Stimulated activated CD4-positive, alpha-beta T cell treated with anti-CD3 and anti-CD28 coated beads, Interleukin-1b, Interleukin-23, amount 100 ng/mL, for 1 hour (primary cell): ENCODE data around the gene ZGLP1.

Experiments
- DNase-seq, 2 donors: peaks; one replicate each; pipeline ENCODE4 v3.0.0-alpha.2; 2020; ENCODE audit warnings: low read depth in 2 of 2

The ZGLP1 gene

GRCh38 chr19:10277795-10278589, 31.6 kb downstream of the ZGLP1 start:
- DNase-seq = no peak

- no peak for DNase-seq
Observed at GRCh38 chr19:10274589-10274988, 35.0 kb downstream of the ZGLP1 start.

GRCh38 chr19:10271543-10272086, 38.0 kb downstream of the ZGLP1 start:
- DNase-seq = no peak

GRCh38 chr19:10270616-10271394, 38.8 kb downstream of the ZGLP1 start, which contains the start of gene ICAM1:
Gene ICAM1, plus strand, starts transcription at chr19:10271120. Its CDS starts 40 bp downstream, at chr19:10271160.
- no peak for DNase-seq

GRCh38 chr19:10270180-10270615, 39.4 kb downstream of the ZGLP1 start:
- no peak for DNase-seq

- peak; percentile 73 to 88 for DNase-seq
Observed at GRCh38 chr19:10269333-10270179, 40.1 kb downstream of the ZGLP1 start.

GRCh38 chr19:10268071-10268470, 41.5 kb downstream of the ZGLP1 start:
- DNase-seq = no peak

- DNase-seq = no peak
Observed at GRCh38 chr19:10266706-10267105, 42.9 kb downstream of the ZGLP1 start.

- DNase-seq = no peak
Observed at GRCh38 chr19:10262771-10263170, 46.8 kb downstream of the ZGLP1 start.

GRCh38 chr19:10260141-10260584, 49.5 kb downstream of the ZGLP1 start:
- peak in 1 of 2 donors; percentile 22 for DNase-seq

- DNase-seq = peak; percentile 73 to 85
Observed at GRCh38 chr19:10259162-10259905, 50.3 kb downstream of the ZGLP1 start.

- DNase-seq = no peak
Observed at GRCh38 chr19:10258080-10258710, 51.4 kb downstream of the ZGLP1 start.

- no peak for DNase-seq
Observed at GRCh38 chr19:10256970-10257615, 52.5 kb downstream of the ZGLP1 start.

GRCh38 chr19:10256551-10256950, 53.1 kb downstream of the ZGLP1 start:
- no peak for DNase-seq

GRCh38 chr19:10255358-10255757, 54.3 kb downstream of the ZGLP1 start:
- no peak for DNase-seq
